GM21423 (cell line): Measurements from ENCODE around the gene SLC22A13.
"Not testable (repeated sequence)": the region's sequence is repeated elsewhere in the genome, so short reads cannot be mapped to it uniquely, and the experiment has no call there.

Experiments
- ATAC-seq: cut with Tn5 transposase; IDR thresholded peaks from one replicate; pipeline ENCODE4 v1.9.1; 2021; ENCODE audit warnings: mild to moderate bottlenecking, moderate library complexity; ENCODE audit not compliant: unreplicated experiment

The SLC22A13 gene

GRCh38 chr3:38260474-38260873, 5.1 kb upstream of the SLC22A13 start:
- ATAC-seq: no peak

GRCh38 chr3:38264353-38264771, 1.2 kb upstream of the SLC22A13 start:
- no peak for ATAC-seq

GRCh38 chr3:38264779-38265178, 833 bp upstream of the SLC22A13 start:
- ATAC-seq: no peak

- ATAC-seq: no peak
Observed at GRCh38 chr3:38266810-38267209, 1.2 kb downstream of the SLC22A13 start.

GRCh38 chr3:38267662-38268061, 2.0 kb downstream of the SLC22A13 start:
- no peak for ATAC-seq

GRCh38 chr3:38268087-38268486, 2.5 kb downstream of the SLC22A13 start:
- ATAC-seq: peak; percentile 7

GRCh38 chr3:38268522-38268921, 2.9 kb downstream of the SLC22A13 start:
- peak; percentile 46 for ATAC-seq

GRCh38 chr3:38270606-38271005, 5.0 kb downstream of the SLC22A13 start:
- no peak for ATAC-seq

- no peak for ATAC-seq
Observed at GRCh38 chr3:38271553-38271952, 5.9 kb downstream of the SLC22A13 start.

GRCh38 chr3:38274864-38275649, 9.4 kb downstream of the SLC22A13 start:
- ATAC-seq: no peak

- no peak for ATAC-seq
Observed at GRCh38 chr3:38275658-38276057, 10.0 kb downstream of the SLC22A13 start.

- no peak for ATAC-seq
Observed at GRCh38 chr3:38276081-38276916, 10.7 kb downstream of the SLC22A13 start.

- no peak for ATAC-seq
Observed at GRCh38 chr3:38276917-38277630, 11.5 kb downstream of the SLC22A13 start.

GRCh38 chr3:38278841-38279240, 13.2 kb downstream of the SLC22A13 start:
- no peak for ATAC-seq

- no peak for ATAC-seq
Observed at GRCh38 chr3:38281895-38282686, 16.5 kb downstream of the SLC22A13 start, which contains the start of gene SLC22A14. TSS of gene SLC22A14 (plus strand) at chr3:38282294. CDS start at chr3:38306027, 23,733 bp downstream.

GRCh38 chr3:38283810-38284755, 18.5 kb downstream of the SLC22A13 start:
- no peak for ATAC-seq

GRCh38 chr3:38284756-38285150, 19.1 kb downstream of the SLC22A13 start:
- ATAC-seq: no peak

- not testable (repeated sequence) for ATAC-seq
Observed at GRCh38 chr3:38289286-38290217, 23.9 kb downstream of the SLC22A13 start.
